HG02970 (cell line): ENCODE results near the gene TRAF7.
A peak's percentile ranks its signal among the peaks of the same experiment; 100 is the strongest.
"Not testable (repeated sequence)": the region's sequence is repeated elsewhere in the genome, so short reads cannot be mapped to it uniquely, and the experiment has no call there.

Source experiments
- ATAC-seq: cut with Tn5 transposase; IDR thresholded peaks from one replicate; pipeline ENCODE4 v1.9.1; 2021; ENCODE audit warnings: mild to moderate bottlenecking, moderate library complexity, moderate number of reproducible peaks; ENCODE audit not compliant: unreplicated experiment, low FRiP score

TRAF7 gene

DNA sequence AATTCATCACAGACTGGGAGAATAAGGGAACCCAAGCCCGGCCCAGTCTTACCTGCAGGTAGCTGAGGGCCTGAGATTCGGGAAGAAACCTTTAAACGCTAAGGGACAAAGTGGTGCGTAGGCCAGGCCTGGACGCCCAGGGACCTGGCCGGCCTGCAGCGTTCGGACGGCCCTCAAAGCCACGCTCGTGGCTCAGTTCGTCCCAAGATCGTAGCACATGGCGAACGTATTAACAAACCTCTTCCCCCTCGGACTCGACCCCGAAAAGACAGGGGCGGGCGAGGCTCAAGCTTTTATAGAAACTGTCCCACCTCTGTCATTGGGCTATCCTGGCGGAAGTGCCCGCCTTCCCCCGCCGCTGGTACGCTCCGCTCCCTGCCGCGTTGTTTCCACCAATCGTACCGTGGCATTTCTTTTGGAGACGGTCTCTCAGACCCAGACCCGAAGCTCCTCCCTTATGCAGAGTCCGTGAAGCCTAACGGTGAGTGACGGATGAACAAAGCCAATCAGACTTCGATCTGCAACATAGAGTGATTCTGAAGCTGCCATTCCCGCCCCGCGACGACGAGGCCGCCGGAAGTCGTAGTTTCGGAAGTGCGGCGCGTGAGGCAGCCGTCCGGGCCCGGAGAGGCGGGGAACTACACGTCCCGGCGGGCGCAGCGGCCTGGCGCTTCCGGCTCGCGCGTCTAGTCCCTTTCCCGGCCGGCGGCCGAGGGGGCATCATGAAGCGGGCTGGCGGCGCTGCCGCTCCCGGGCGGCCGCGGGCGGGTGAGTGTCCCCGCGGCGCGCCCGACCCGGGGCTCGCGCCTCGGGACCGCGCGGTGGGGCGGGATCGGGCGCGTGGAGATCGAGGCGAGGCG is at the start of gene TRAF7:
TRAF7 (plus strand) TSS at position 692 of the 860 bp plus-strand sequence. CDS start 8,139 bp downstream, outside the sequence.
- peak; percentile 92 for ATAC-seq

- not testable (repeated sequence) for ATAC-seq
These were observed 49.4 kb upstream of the TRAF7 start for GRCh38 chr16:2106211-2106610.

DNA sequence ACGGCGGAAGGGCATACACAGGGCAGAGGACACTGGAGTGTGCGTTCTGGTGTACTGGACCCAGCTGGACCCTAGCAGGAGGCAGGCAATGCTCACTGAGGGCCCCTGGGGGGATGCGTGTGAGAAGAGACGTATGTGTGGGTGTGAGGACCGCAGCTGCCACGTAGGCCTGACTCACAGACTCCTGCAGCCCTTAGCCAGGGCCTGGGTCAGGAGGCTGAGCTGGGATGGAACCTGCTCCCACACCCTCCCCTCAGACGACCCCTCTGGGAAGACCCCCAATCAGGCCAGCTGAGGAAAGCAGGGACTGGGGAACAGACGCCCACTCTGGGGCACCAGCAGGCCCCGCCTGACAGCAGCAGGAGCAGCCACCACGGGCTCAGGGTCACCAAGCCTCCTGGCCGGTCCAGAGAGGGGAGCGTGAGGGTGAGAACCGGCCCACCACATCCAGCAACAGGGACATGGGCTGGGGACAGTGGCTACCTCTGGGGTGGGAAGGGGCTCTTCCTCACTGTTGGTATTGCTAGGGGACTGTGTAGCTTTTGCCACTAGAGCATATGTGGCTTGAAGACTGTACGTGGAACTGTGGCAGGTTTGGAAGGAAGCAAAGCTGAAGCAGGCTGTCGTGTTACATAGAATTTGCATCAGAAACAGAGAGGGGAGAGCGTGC is 48.3 kb upstream of the TRAF7 start:
- not testable (repeated sequence) for ATAC-seq

- ATAC-seq: not testable (repeated sequence)
These were observed 47.8 kb upstream of the TRAF7 start for GRCh38 chr16:2107791-2108125.

DNA sequence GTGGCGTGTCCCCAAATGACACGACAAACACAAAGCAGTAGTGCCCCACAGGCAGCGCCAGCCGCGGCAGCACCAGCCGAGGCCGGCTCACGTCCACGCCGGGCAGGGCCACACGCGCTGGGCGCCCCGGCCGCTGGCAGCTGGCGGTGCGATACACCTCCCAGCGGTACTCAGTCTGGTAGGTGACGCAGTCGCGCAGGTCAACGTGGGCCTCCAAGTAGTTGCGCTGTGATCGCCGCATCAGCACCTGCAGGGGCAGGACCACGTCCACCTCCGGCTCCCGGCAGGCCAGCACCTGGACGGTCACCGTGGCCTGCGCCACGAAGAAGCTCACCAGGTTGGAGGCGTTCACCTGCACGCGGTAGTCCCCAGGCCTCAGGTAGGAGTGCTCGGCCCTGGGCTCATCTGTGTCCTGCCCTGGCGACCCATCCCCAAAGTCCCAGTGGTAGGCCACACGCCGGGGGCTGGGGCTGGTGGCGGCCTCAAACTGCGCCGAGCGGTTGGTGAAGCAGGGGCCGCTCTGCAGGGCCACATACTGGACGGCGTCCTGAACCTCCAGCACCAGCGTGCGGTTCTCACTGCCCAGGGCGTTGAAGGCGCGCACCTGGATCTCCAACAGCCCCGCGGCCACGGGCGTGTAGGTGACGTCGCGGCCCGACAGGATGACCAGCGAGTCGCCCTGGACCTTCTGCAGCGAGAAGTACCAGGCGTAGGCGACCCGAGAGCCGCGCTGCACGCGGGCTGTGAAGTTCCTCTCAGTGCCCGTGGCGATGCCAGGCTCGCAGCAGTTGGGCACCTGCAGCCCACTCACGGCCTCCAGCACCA is 46.9 kb upstream of the TRAF7 start:
- not testable (repeated sequence) for ATAC-seq

DNA sequence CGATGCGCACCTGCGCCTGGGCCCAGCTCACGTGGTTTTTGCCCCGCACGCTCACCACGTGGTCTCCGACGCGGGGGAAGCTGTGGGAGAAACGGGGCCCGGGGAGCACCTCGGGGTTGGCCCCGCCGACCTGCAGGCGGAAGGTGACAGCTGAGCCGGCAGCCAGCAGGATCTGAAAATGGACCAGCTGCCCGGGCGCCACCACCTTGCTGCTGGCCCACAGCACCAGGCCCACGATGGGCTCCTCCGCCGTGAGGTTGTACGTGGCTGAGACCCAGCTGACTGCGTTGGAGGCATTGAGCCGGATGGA is 46.4 kb upstream of the TRAF7 start:
- not testable (repeated sequence) for ATAC-seq

- ATAC-seq: not testable (repeated sequence)
These were observed 45.7 kb upstream of the TRAF7 start for GRCh38 chr16:2109872-2110271.

DNA sequence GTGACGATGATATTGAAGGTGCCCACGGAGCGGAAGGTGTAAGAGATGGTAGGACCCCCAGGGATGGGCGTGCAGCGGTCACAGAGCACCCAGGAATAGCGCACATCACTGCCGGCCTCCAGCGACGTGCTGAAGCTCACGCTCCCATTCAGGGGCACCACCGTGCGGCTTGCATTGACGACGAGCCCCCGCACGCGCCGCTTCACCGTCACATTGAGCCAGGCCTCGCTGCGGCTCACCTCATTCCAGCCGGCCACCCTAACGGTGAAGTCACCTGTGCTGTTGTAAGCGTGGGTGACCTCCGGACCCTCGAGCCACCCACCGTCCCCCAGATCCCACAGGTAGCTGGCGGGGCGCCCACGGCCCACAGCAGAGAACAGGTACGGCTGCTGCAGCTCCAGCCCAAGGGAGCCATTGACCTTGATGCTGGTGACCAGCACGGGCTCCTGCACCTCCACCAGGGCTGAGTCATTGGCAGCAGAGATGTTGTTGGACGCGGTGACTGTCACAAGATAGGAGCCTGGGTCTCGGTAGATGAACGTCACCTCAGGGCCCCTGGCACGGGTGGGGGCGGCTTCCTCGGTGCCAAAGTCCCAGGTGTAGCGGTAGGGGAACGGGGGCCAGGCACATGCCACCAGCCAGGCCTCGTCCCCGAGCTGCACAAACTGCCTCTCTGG is 45.1 kb upstream of the TRAF7 start:
- ATAC-seq: not testable (repeated sequence)

DNA sequence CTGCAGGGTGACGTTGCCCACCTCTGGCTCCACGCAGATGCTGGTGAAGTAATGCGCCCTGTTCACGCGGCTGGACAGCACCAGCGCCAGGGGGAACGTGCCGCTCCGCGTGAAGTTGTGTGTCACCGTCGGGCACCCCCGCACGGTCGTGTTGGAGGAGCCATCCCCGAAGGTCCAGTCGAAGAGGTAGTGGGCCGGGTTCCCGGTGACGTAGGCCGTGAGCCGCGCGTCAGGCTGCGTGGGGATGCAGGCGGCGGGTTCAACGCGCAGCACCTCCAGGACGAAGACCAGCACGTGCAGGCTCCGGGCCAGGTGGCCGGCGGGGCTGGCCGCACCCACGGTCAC is 44.6 kb upstream of the TRAF7 start:
- ATAC-seq: not testable (repeated sequence)

DNA sequence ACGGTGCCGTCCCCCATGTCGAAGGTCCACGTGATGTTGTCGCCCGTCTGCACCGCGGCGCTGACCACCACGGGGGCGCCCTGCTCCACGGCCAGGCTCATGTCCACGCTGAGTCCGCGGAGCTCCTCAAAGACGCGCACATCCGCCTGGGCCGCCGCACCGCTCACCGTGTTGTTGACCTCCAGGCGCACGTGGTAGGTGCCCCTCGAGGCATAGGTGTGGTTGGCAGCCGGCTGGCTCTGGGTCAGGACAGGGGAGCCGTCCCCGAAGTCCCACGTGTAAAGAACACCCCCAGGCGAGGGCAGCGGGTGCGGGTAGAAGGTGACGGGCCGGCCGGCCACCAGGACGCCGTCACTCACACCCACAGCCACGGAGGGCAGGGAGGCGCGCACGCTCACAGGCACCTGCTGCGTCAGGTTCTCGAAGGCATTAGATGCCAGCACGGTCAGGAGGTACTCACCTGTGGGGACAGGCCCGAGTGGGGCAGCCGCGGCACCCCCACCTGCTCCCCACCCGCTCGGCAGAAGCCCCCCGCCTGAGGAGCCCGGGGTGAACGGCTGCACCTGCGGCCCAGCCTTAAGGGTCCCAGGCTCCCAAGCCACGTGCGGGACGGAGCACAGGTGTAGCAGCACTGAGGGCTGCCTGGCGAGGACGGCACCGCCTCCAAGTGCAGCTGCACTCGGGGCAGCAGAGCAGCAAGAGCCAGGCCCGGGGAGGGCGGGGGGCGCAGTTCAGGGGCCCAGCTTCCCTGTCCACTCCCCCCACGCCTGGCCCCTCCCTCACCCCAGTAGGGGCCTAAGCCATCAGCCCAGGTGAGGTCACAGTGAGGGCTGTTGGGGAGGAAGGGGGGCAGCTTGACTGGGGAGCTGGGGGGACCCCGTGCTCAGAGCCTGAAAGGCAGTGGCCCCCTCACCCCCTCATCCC is 43.9 kb upstream of the TRAF7 start:
- ATAC-seq: not testable (repeated sequence)

DNA sequence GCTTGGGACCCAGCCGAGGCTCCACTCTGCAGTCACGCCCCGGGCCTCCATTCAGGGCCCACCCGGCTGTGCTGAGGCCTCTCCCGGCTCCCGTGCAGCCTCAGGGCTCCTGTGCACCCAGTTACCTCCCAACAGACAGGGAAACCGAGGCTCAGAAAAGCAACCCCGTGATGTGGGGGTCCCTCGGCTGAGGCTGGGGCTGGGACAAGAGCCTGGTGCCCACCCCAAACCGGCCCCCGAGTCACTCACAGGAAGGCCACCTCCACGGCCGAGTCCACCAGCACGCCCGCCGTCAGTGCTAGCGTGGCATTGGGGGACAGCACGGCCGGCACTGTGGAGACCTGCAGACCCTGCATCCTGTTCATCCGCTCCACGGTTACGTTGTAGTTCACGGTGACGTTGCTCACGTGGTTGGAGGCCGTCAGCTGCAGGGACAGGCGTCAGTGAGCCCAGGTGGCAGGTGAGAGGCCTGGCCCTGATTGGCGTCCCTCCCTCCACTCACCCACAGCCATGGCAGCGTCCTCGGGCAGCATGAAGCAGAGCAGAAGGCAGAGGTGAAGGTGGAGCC is 43.0 kb upstream of the TRAF7 start:
- ATAC-seq: not testable (repeated sequence)

GRCh38 chr16:2114225-2114624 is 41.4 kb upstream of the TRAF7 start:
- not testable (repeated sequence) for ATAC-seq

DNA sequence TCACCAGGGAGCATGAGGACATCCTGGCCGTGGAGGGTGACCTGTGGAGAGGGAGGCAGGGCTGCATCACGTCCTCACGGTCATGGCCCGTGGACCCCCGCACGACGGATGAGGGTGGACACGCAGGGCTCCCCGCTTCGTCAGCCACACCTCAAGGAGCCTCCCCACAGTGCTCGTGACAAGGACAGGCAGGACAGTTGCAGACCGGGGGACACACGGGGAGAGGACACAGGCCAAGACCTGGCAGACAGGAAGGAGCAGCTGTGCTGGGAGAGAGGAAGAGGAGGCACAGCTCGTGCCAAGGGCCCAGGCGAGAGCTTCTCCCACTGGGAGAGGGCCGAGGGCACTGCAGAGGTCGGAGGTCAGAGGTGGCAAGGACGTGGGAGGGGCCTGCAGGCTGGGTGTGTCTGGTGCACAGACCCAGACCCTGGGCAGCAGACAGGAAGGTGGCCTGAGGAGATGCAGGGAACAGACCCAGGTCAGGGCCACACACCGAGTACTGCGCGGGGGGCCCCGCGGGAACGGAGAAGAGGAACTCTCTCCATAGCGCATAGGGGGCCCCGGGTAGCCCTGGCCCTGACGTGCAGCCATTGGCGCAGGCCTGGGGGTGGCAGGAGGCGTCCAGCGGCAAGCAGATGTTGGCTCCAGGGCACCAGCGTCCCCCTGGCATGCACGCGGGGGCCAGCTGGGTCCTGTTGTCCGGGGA is 40.5 kb upstream of the TRAF7 start:
- not testable (repeated sequence) for ATAC-seq

DNA sequence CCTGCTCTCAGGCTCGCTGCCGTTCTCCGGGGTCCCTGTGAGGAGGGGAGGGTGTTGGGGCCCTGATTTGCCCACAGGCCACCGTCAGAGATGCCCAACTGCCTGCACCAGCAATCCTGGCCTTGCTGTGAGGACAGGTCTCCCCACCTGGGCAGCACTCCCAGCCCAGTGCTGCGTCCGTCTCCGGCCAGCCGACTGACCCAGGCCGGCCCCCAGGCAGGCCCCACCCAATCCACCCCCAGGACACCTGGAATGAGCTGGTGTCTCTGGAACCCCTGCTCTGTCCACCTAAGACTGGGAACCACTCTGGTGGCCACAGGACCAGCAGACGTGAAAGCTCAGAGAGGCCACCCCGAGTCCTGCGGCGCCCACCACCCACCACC is 40.0 kb upstream of the TRAF7 start:
- no peak for ATAC-seq

DNA sequence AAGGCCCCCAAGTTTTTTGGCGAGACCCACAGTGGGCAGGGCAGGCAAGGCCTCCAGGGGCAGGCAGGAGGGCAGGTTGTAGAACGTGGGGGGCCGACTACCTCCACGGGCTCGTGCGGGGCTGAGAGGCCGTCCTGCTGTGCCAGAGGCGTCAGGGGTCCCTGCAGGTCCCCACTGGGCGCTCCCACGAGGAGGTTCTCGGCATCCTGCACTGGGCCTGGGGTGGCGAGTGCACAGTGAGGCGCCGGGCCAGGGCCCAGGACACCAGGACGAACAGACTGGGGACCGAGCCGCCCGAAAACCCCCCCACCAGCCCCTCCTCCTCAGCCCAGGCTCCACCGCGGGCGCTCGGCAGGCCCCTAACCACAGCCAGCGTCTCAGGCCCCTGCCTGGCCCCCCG is 39.2 kb upstream of the TRAF7 start:
- ATAC-seq: not testable (repeated sequence)

DNA sequence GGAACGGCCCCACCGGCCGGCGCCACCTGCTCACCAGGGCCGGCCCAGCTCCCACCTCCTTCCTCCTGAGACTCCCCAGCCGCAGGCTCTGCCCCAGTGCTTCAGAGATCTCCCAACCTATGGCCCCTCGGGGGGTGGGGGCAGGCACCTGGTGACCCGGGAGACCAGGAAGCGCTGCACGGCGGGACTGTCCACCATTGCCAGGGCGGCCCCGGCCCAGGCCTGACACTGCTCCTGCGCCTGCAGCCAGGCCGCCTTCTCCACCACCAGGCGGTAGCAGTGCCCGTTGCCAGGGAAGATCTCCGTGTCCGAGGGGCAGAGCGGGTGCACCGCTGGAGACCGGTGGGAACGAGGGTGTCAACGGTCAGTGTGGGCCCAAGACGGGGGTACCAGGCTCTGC is 38.2 kb upstream of the TRAF7 start:
- not testable (repeated sequence) for ATAC-seq

DNA sequence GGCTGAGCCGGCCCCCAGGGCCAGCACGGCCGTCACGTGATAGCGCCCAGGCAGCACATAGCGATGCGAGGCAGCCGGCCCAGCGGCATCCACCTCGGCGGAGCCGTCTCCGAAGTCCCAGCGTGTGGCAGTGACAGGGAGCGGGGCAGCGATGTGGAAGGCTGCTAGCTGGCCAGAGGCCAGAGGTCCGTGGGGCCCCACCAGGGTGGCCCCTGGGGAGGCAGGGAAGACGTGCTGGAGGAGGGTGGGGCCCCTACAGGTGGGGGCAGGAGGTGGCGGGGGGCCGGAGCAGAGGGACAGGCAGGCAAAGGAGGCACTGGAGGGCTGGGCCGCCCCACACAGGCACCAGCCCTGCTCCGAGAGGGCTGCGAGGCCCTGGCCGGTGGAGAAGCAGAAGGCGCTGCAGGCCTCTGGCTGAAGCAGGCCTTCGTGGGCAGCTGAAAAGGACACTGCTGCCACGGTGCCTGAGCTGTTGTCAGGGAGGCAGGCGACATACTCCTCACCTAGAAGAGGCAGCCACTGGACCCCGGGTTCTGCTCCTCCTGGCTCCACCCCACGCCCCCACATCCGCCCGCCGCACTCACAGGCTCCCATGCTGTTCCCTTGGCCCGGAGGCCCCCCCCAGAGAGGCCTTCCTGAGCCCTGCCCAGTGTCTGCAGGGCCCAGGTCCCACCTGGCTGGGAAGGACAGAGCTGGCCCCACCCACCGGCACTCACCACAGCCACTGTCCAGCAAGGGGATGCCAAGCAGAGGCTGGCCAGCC is 37.4 kb upstream of the TRAF7 start:
- ATAC-seq: not testable (repeated sequence)

DNA sequence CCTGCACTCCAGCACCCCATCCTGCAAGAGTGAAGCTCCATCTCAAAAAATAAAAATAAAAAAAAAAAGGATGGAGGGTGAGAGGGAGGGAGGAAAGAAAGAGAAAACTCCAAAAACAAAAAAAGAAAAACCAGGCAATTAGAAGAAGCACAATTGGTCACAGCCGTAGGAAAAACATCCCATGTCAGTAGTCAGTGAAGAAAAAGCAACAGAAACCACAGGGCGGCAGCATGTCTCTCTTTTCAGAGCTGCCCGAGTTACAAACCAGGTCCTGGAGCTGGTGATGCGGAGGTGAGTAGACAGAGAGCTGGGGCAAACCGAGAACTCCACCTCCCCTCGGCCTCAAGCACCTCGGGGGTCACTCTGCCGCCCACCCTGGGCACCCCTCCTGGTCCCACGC is 34.3 kb upstream of the TRAF7 start:
- ATAC-seq: not testable (repeated sequence)
